Ascending aorta (tissue), 2 donors: ENCODE results near the gene PTPRG. TPM values are rescaled to one million over a fixed set of nuclear protein-coding genes. Genes with fewer than 3 reads are reported as not detected.

ENCODE experiments used
- DNase-seq, 2 donors: peaks; one replicate each; pipeline ENCODE4 v3.0.0-alpha.2; 2019; ENCODE audit warnings: low spot score in 2 of 2
- H3K27ac ChIP-seq, 2 donors: fragments of 200-600 bp; sonication (generic); one replicate each; pipeline ENCODE4 v1.5.1; 2016 to 2017; ENCODE audit warnings: mild to moderate bottlenecking in 1 of 2
- H3K27me3 ChIP-seq: fragments of 200-600 bp; sonication (generic); one replicate; pipeline ENCODE4 v1.5.1; 2017
- H3K36me3 ChIP-seq, 2 donors: fragments of 200-600 bp; sonication (generic); one replicate each; pipeline ENCODE4 v1.5.1; 2016
- H3K4me1 ChIP-seq, 2 donors: fragments of 200-600 bp; sonication (generic); one replicate each; pipeline ENCODE4 v1.5.1; 2016 to 2017; ENCODE audit warnings: mild to moderate bottlenecking in 1 of 2
- H3K4me3 ChIP-seq, 2 donors: fragments of 200-600 bp; sonication (generic); one replicate each; pipeline ENCODE4 v1.5.1; 2016 to 2017; ENCODE audit warnings: mild to moderate bottlenecking in 1 of 2
- H3K9me3 ChIP-seq, 2 donors: fragments of 200-600 bp; sonication (generic); one replicate each; pipeline ENCODE4 v1.5.1; 2016
- CTCF ChIP-seq, 3 experiments: fragments of 200-600 bp in 2 of 3; fragments of 450-650 bp in 1 of 3; sonication (generic) in 2 of 3; IDR thresholded peaks; one replicate each; pipeline ENCODE4 v1.5.1; 2016 to 2019; ENCODE audit warnings: antibody characterized with exemption in 3 of 3, mild to moderate bottlenecking in 1 of 3, moderate library complexity in 1 of 3
- intact Hi-C: fragments of 100-400 bp; cut with DNase I; formaldehyde crosslinking; loops from one replicate; pipeline ENCODE4 v1.15.1; 2023
- total RNA-seq: library from RNA; depleted of rRNA; stranded (reverse); fragments of >200 nt; gene quantifications from one replicate; pipeline ENCODE4 v1.1.0, GENCODE V29; 2016

Gene PTPRG
- total RNA-seq, 1 donor from 2014 or later: 129 TPM

DNA sequence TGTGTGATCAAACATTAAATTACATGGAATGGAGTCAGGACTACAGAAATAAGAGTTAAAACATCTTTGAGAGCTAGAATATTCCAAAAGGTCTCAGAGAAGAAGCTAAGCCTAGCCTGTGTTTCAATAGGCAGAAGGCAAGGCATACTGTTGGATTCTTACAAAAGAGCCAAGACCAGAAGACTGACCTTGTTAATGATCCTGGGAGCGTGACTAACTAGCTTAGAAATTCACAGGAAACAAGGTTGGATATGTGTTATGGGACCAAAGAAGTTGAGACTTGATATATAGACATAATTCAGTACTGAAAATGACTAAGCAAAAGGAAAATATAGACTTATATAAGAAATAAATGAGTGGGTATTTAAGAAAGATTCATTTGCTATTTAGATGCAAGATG is 761.9 kb downstream of the PTPRG start:
- H3K36me3 ChIP-seq: peaks cover 3 to 14% of the 10 kb centered on the region in 2 donors
- H3K4me1 ChIP-seq: peaks cover 3 to 4% of the 10 kb centered on the region in 2 donors
- H3K27me3 ChIP-seq: no peaks in the 10 kb centered on the region
- no peak overlapping the region for H3K27ac ChIP-seq
- DNase-seq: no peak
- no peaks in the 10 kb centered on the region for H3K9me3 ChIP-seq
- intact Hi-C loops: no loop called here
- H3K4me3 ChIP-seq: no peak overlapping the region
- no peak for TF ChIP-seq CTCF (IDR thresholded peaks at IDR 0.05)

DNA sequence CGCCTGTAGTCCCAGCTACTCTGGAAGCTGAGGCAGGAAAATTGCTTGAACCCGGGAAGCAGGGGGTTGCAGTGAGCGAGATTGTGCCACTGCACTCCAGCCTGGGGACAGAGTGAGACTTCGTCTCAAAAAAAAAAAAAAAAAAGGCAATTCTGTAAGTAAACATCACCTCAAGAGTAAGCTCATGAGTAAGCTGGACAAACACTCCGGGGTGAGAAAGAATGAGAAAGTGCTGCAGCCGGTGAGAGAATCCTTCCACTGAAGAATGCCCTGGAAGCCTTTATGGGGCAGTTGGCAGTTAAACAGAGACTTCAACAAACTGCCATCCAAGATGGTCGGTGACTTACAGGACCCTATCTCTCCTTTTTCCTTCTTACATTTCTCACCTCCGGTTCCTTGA is 764.5 kb downstream of the PTPRG start:
- DNase-seq: no peak
- Histone ChIP-seq H3K27me3 (no peaks in the 10 kb centered on the region), H3K4me3 (no peak overlapping the region), H3K4me1 (no peaks in the 10 kb centered on the region), H3K36me3 (peaks cover 3 to 14% of the 10 kb centered on the region in 2 donors), H3K27ac (no peak overlapping the region), H3K9me3 (no peaks in the 10 kb centered on the region)
- TF ChIP-seq CTCF (IDR thresholded peaks at IDR 0.05): no peak
- intact Hi-C loops: no loop called here

DNA sequence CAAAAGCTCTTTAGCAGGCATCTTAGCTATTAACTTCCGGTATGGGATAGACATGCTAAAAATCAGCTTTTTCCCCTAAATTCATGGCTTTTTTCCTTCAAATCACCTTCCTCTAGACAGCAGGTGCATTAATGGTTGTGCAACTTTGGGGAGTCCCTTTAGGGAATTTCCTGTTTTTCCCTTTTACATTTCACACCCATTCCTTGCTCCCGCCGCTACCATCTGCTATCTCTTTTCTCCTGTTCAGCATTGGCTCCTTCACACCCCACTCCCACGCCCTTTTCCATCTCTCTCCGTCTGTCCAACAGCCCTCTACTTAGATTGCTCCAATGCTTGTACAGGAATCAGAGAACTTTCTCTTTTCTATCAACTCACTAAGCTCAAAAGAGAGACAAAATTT is 768.6 kb downstream of the PTPRG start:
- intact Hi-C loops: no loop called here
- no peak overlapping the region for H3K27ac ChIP-seq
- DNase-seq: no peak
- TF ChIP-seq CTCF (IDR thresholded peaks at IDR 0.05): no peak
- no peaks in the 10 kb centered on the region for H3K27me3 ChIP-seq
- no peak overlapping the region for H3K4me3 ChIP-seq
- H3K9me3 ChIP-seq: no peaks in the 10 kb centered on the region
- H3K4me1 ChIP-seq: no peaks in the 10 kb centered on the region
- no peaks in the 10 kb centered on the region for H3K36me3 ChIP-seq

DNA sequence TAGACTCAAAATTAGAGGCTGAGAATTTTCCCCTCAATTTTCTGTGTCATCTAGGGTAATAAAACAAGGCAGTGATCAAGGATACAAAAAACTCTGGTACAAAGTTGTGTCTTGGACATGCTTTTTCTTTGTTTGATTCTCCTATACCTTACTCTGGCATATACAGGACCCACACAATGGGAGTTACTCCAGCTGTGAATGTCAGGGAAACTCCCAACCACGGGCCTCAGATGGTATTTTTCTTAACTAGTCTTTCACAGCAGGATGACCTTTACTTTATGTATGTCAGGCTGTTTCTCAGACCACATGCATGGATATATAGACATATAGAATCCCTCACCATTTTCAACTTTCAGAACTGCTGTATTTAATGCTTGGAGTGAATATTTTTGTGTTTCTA is 770.6 kb downstream of the PTPRG start:
- no peaks in the 10 kb centered on the region for H3K4me1 ChIP-seq
- H3K4me3 ChIP-seq: no peak overlapping the region
- H3K9me3 ChIP-seq: no peaks in the 10 kb centered on the region
- no peak overlapping the region for H3K27ac ChIP-seq
- intact Hi-C loops: loop anchor here (2.0 kb wide), 1 partner anchor 227 kb away; no protein-coding TSS in a partner anchor
- no peaks in the 10 kb centered on the region for H3K27me3 ChIP-seq
- no peak for DNase-seq
- H3K36me3 ChIP-seq: no peaks in the 10 kb centered on the region
- no peak for TF ChIP-seq CTCF (IDR thresholded peaks at IDR 0.05)

DNA sequence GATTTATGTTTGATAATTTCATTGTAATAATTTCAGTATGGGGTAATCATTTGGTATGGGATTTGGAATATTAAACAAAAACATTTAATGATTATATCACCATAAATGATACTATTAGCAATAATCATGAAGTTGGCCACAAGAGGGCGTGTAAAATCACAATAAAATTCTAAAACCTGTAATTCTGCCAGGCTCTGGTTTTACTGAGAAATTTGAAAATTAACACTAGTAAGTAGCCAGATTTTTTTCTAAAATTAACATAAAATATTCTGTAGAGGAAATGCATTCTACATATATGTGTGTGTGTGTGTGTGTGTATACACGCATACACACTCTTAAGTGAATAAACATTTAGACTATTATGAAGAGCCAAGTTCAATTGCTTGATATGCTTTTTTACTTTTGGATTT is 771.5 kb downstream of the PTPRG start:
- Histone ChIP-seq H3K36me3 (no peaks in the 10 kb centered on the region), H3K9me3 (no peaks in the 10 kb centered on the region), H3K4me1 (no peaks in the 10 kb centered on the region), H3K27ac (no peak overlapping the region), H3K4me3 (no peak overlapping the region), H3K27me3 (no peaks in the 10 kb centered on the region)
- TF ChIP-seq CTCF (IDR thresholded peaks at IDR 0.05): peak in 2 of 3 experiments; percentile 43 to 51
- DNase-seq: no peak
- intact Hi-C loops: loop anchor here (2.0 kb wide), 1 partner anchor 226 kb away; no protein-coding TSS in a partner anchor

DNA sequence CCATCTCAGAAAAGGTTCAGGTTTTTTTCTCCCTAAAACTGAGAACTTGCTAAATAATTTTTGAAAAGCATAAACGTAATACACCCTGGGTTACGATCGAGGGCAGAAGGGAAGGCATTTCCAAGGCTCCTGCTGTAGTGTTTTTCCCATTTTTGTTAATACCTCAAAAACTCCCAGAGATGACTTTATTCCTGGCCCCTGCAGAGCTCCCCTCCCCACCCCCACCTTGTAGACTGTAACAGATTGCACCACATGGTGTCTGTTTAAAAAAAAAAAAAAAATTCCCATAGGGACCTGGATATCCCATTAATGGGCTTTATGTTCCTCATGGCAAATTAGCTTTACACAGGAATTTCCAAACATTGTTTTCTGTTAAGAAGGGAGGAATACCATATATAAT is 773.8 kb downstream of the PTPRG start:
- no peak for DNase-seq
- no peaks in the 10 kb centered on the region for H3K9me3 ChIP-seq
- no peak for TF ChIP-seq CTCF (IDR thresholded peaks at IDR 0.05)
- intact Hi-C loops: no loop called here
- no peaks in the 10 kb centered on the region for H3K27me3 ChIP-seq
- no peak overlapping the region for H3K4me3 ChIP-seq
- no peaks in the 10 kb centered on the region for H3K36me3 ChIP-seq
- H3K27ac ChIP-seq: no peak overlapping the region
- H3K4me1 ChIP-seq: no peaks in the 10 kb centered on the region
